ENCODE data around the gene HOXD13. TPM values are rescaled to one million over a fixed set of nuclear protein-coding genes. Genes with fewer than 3 reads are reported as not detected.

HOXD13 gene
- polyA plus RNA-seq, 2 of the 4 experiments (the other 2 are of a cell fraction): 0.13 to 0.35 TPM

- 0 out of 6 replicates have a peak overlapping the region, but pooled peaks of 1 of the 2 experiments have one; percentile 47 for H3K27ac ChIP-seq
- H3K9me3 ChIP-seq: no peaks in the 10 kb centered on the region
- DNase-seq (ENCODE audit: low read depth in 1 of 2, low spot score in 1 of 2): peak in 1 of 2 experiments; percentile 55
- ATAC-seq: peak; percentile 77 to 87
- 20% methylated on average over 37 of the region's 49 CpGs for WGBS (ENCODE audit: missing lambda C conversion rate)
- CTCF ChIA-PET: interaction anchor here (0.6 to 4.8 kb wide), 17 partner anchors 8 to 1533 kb away, joined by 3 to 42 read pairs (median 4); partner anchors contain the start of gene HOXD12
- peak overlapping the region; percentile 77 for H3K4me2 ChIP-seq
- H3K4me1 ChIP-seq: peaks cover 7% of the 10 kb centered on the region; the same call in 1 of the 3 replicates
- POLR2A ChIA-PET: no interaction called here
- FAIRE-seq: no peak
- TF ChIP-seq RAD21 (conservative IDR thresholded peaks at IDR 0.05 in 1 of 2, IDR thresholded peaks at IDR 0.05 in 1 of 2): peak; percentile 55 to 68
- no peak for TF ChIP-seq MAZ (IDR thresholded peaks at IDR 0.05; ENCODE audit: borderline replicate concordance, low read depth, low read length)
- TF ChIP-seq CTCF (IDR thresholded peaks at IDR 0.05): peak; percentile 64
- TF ChIP-seq MAX (IDR thresholded peaks at IDR 0.05): 0 out of 2 replicates have a peak, but pooled peaks have one; percentile 31
- no peak for TF ChIP-seq CBX2 (IDR thresholded peaks at IDR 0.05; ENCODE audit: borderline replicate concordance, low read depth)
- TF ChIP-seq SMC3 (IDR thresholded peaks at IDR 0.05): peak; percentile 51
- peak overlapping the region; percentile 22; the same call in 2 of the 3 replicates for H3K4me3 ChIP-seq
Measured at GRCh38 chr2:176088048-176088936, 4.2 kb upstream of the HOXD13 start.

- Histone ChIP-seq H3K27ac (no peak overlapping the region), H3K4me2 (peak overlapping the region; percentile 77; the same call in 1 of the 3 replicates), H3K4me3 (no peak overlapping the region), H3K9me3 (no peaks in the 10 kb centered on the region), H3K4me1 (peaks cover 7% of the 10 kb centered on the region; the same call in 1 of the 3 replicates)
- ChIA-PET POLR2A (no interaction called here), CTCF (interaction anchor here (0.6 to 4.8 kb wide), 14 partner anchors 9 to 838 kb away, joined by 3 to 42 read pairs (median 4); partner anchors contain the start of gene HOXD12)
- 27% methylated on average over 6 of the region's 6 CpGs for WGBS (ENCODE audit: missing lambda C conversion rate)
- TF ChIP-seq ZSCAN20 (CRISPR knock-in tag; IDR thresholded peaks at IDR 0.05) (no peak), CBX8 (IDR thresholded peaks at IDR 0.05) (peak; percentile 96), HOXB5 (CRISPR knock-in tag; IDR thresholded peaks at IDR 0.05) (no peak), BHLHE40 (IDR thresholded peaks at IDR 0.05; ENCODE audit: low read depth, low read length) (no peak), RNF2 (IDR thresholded peaks at IDR 0.05; ENCODE audit: borderline replicate concordance, low read depth) (peak; percentile 96), ZNF302 (CRISPR knock-in tag; IDR thresholded peaks at IDR 0.05) (no peak), HOXA7 (CRISPR knock-in tag; IDR thresholded peaks at IDR 0.05) (no peak), PBX3 (IDR thresholded peaks at IDR 0.05) (no peak), ELK1 (IDR thresholded peaks at IDR 0.05; ENCODE audit: low read depth, low read length) (no peak), NR3C1 (IDR thresholded peaks at IDR 0.05) (no peak), PHF8 (IDR thresholded peaks at IDR 0.05; ENCODE audit: borderline replicate concordance, low read depth) (no peak)
- FAIRE-seq: no peak
- ATAC-seq: no peak
- no peak for DNase-seq (ENCODE audit: low read depth in 1 of 2, low spot score in 1 of 2)
Measured at GRCh38 chr2:176088937-176089842, 3.3 kb upstream of the HOXD13 start.

All from A549 (cell line).